ENCODE results near the gene RHOH.

GRCh38 chr4:40193016-40193571 is 3.7 kb upstream of the RHOH start:
- TF ChIP-seq CTCF (IDR thresholded peaks at IDR 0.05) (no peak), POLR2A (IDR thresholded peaks at IDR 0.05; ENCODE audit: low read depth) (no peak)

All from esophagus muscularis mucosa (tissue), 3 donors.